Fibroblast of pulmonary artery (primary cell): ENCODE results near the gene PTS.

Experiments
- DNase-seq: peaks from one replicate; pipeline ENCODE4 v3.0.0-alpha.2; 2010; ENCODE audit warnings: low read depth
- H3K4me3 ChIP-seq: replicated peaks from 2 replicates; pipeline ENCODE4 v1.5.1; 2011; ENCODE audit warnings: low read depth, mild to moderate bottlenecking, control low read depth, low read length, moderate library complexity
- TF ChIP-seq, protein P1 (sequence below): IDR thresholded peaks from 2 replicates; pipeline ENCODE4 v1.5.1; 2011; ENCODE audit warnings: mild to moderate bottlenecking, control low read depth, low read length, inconsistent platforms; ENCODE audit errors: missing control alignments

PTS gene

GRCh38 chr11:112238041-112238440, 11.8 kb downstream of the PTS start:
- DNase-seq: no peak
- no peak overlapping the region for H3K4me3 ChIP-seq
- TF ChIP-seq, protein P1, sequence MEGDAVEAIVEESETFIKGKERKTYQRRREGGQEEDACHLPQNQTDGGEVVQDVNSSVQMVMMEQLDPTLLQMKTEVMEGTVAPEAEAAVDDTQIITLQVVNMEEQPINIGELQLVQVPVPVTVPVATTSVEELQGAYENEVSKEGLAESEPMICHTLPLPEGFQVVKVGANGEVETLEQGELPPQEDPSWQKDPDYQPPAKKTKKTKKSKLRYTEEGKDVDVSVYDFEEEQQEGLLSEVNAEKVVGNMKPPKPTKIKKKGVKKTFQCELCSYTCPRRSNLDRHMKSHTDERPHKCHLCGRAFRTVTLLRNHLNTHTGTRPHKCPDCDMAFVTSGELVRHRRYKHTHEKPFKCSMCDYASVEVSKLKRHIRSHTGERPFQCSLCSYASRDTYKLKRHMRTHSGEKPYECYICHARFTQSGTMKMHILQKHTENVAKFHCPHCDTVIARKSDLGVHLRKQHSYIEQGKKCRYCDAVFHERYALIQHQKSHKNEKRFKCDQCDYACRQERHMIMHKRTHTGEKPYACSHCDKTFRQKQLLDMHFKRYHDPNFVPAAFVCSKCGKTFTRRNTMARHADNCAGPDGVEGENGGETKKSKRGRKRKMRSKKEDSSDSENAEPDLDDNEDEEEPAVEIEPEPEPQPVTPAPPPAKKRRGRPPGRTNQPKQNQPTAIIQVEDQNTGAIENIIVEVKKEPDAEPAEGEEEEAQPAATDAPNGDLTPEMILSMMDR: no peak

- TF ChIP-seq, protein P1: no peak
- H3K4me3 ChIP-seq: no peak overlapping the region
- peak; percentile 71 for DNase-seq
These were observed 15.3 kb downstream of the PTS start for GRCh38 chr11:112241486-112241885.

DNA sequence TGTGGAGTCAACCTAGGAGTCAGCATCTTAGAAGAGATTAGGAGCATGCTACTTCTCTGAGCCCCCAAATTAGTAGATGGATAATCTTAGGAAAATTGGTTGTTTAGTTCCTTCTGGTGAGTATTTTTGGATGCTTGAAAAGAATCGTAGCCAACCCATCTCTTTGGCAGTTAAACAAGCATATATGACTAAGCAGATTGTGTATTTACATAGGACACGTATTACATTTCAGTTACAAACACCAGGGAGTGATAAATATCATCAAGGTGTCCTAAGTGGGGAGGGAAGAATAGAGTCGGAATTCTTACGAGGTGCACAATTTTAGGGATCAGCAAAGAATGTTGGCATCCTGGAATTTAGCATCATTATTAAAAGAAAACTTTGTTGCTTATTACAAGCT, 21.0 kb downstream of the PTS start:
- DNase-seq: no peak
- TF ChIP-seq, protein P1: no peak
- no peak overlapping the region for H3K4me3 ChIP-seq

DNA sequence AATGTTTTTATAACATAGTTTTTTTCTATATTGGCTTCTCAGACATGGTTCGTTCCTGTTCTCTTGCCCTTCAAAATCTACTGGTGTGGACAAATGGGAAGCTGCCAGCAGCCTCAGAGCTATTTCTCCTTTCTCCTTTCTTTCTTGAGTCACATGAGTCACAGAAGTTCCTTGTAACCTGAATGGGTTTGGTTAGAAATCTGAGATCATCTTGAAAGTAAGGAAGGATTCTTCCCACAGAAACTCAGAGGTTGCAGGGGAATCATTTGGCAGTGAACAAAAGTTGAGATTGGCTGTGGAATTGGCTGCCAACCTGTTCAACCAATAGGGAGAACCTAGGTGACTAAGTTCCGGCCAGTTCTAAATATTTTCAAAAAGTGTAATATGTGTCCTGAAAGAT, 22.0 kb downstream of the PTS start:
- TF ChIP-seq, protein P1: no peak
- DNase-seq: peak; percentile 28
- H3K4me3 ChIP-seq: no peak overlapping the region

- TF ChIP-seq, protein P1: no peak
- no peak overlapping the region for H3K4me3 ChIP-seq
- no peak for DNase-seq
These were observed 23.8 kb downstream of the PTS start for GRCh38 chr11:112249871-112250610.

- TF ChIP-seq, protein P1: no peak
- no peak overlapping the region for H3K4me3 ChIP-seq
- no peak for DNase-seq
These were observed 27.5 kb downstream of the PTS start for GRCh38 chr11:112253605-112254242.
